Kidney (tissue), 14 donors: ENCODE data around the gene ITGB5. TPM values are rescaled to one million over a fixed set of nuclear protein-coding genes. Genes with fewer than 3 reads are reported as not detected.

ENCODE experiments used
- DNase-seq, 5 donors: peaks; one replicate each; pipeline ENCODE4 v3.0.0-alpha.2; 2013 to 2020
- FAIRE-seq: peaks from 2 replicates; lab custom pipeline; 2012; peaks lifted over from hg19 to GRCh38; lab: Jason Lieb, UNC
- H3K27ac ChIP-seq, 2 donors: one replicate each; pipeline ENCODE4 v1.7.0; 2013; ENCODE audit warnings: low read depth in 2 of 2, low read length in 2 of 2, inconsistent platforms in 1 of 2
- H3K27me3 ChIP-seq: one replicate; pipeline ENCODE4 v1.7.1; 2013; ENCODE audit warnings: low read length, inconsistent platforms; ENCODE audit not compliant: control insufficient read depth, insufficient read depth
- H3K36me3 ChIP-seq, 3 donors: one replicate each; pipeline versions ENCODE4 v1.7.0 to v1.7.1; 2013; ENCODE audit warnings: low read length in 3 of 3, control low read depth in 1 of 3, inconsistent platforms in 1 of 3; ENCODE audit not compliant: insufficient read depth in 3 of 3, control insufficient read depth in 2 of 3
- H3K4me1 ChIP-seq, 3 donors: one replicate each; pipeline versions ENCODE4 v1.7.0 to v1.7.1; 2013; ENCODE audit warnings: low read length in 3 of 3, inconsistent platforms in 1 of 3, low read depth in 1 of 3; ENCODE audit not compliant: control insufficient read depth in 2 of 3, insufficient read depth in 2 of 3
- H3K4me3 ChIP-seq, 3 donors: one replicate each; pipeline versions ENCODE4 v1.7.0 to v1.8.1; 2013; ENCODE audit warnings: low read length in 3 of 3, control low read depth in 1 of 3, inconsistent platforms in 1 of 3
- H3K9ac ChIP-seq, 3 donors: one replicate each; pipeline versions ENCODE4 v1.7.0 to v1.7.1; 2013; ENCODE audit warnings: low read length in 3 of 3, control low read depth in 1 of 3, inconsistent platforms in 1 of 3
- H3K9me3 ChIP-seq, 3 donors: one replicate each; pipeline versions ENCODE4 v1.7.0 to v1.7.1; 2013; ENCODE audit warnings: low read length in 3 of 3, control low read depth in 1 of 3, inconsistent platforms in 1 of 3; ENCODE audit not compliant: control insufficient read depth in 2 of 3, insufficient read depth in 1 of 3
- CTCF ChIP-seq: IDR thresholded peaks from 3 replicates; pipeline ENCODE4 v1.5.1; 2012; ENCODE audit warnings: mild to moderate bottlenecking, moderate library complexity, borderline replicate concordance; ENCODE audit not compliant: insufficient read depth; ENCODE audit errors: extremely low read depth
- intact Hi-C: fragments of 100-400 bp; cut with DNase I; formaldehyde crosslinking; loops from one replicate; pipeline ENCODE4 v1.11.1; 2022
- polyA plus RNA-seq: library from polyadenylated mRNA; stranded (reverse); fragments of 350-450 nt; fragmentation: Illumina TruSeq; extraction: RNeasy Lipid Tissue Mini Kit (QIAGEN cat#74804); gene quantifications from one replicate; pipeline ENCODE4 v1.2.3, GENCODE V29; 2014; ENCODE audit warnings: low read depth, low replicate concordance; ENCODE audit not compliant: insufficient read depth
- total RNA-seq: library from RNA; stranded (reverse); fragmentation: NEBNext Ultra II Directional; extraction: Animal tissue kit (Norgen Biotek cat#: 25700); gene quantifications from one replicate; pipeline ENCODE4 v1.2.1, GENCODE V29; 2021
- donor health status: control.
- donor health status: control.
- donor health status: control.
- donor health status: control.
- donor health status: control.
- donor health status: DM: yes; HTN: yes; CAD: no.
- donor health status: Normal renal cell carcinoma (clear cell type).

The ITGB5 gene
- total and polyA plus RNA-seq, 2 donors from 2014 or later, result 115 TPM

GRCh38 chr3:124763644-124764358, 123.4 kb downstream of the ITGB5 start:
- DNase-seq (no peak), FAIRE-seq (no peak)
- peaks cover 0 to 44% (median 34%) of the 10 kb centered on the region in 3 donors for H3K36me3 ChIP-seq
- no peak overlapping the region for H3K9ac ChIP-seq
- intact Hi-C loops, result loop anchor here (5.0 kb wide), 1 partner anchor 138 kb away; no protein-coding TSS in a partner anchor
- H3K27me3 ChIP-seq, result no peaks in the 10 kb centered on the region
- TF ChIP-seq CTCF, result no peak
- H3K27ac ChIP-seq, result no peak overlapping the region
- no peak overlapping the region for H3K4me3 ChIP-seq
- H3K4me1 ChIP-seq, result peaks cover 0 to 2% (median 0%) of the 10 kb centered on the region in 3 donors
- no peaks in the 10 kb centered on the region for H3K9me3 ChIP-seq

GRCh38 chr3:124763206-124763605, 124.0 kb downstream of the ITGB5 start:
- no peak overlapping the region for H3K27ac ChIP-seq

GRCh38 chr3:124762661-124763011, 124.5 kb downstream of the ITGB5 start:
- H3K4me1 ChIP-seq, result peaks cover 0 to 2% (median 0%) of the 10 kb centered on the region in 3 donors
- FAIRE-seq (no peak), DNase-seq (no peak)
- H3K4me3 ChIP-seq, result no peak overlapping the region
- no peak overlapping the region for H3K9ac ChIP-seq
- no peak overlapping the region for H3K27ac ChIP-seq
- peaks cover 0 to 35% (median 23%) of the 10 kb centered on the region in 3 donors for H3K36me3 ChIP-seq
- H3K27me3 ChIP-seq, result no peaks in the 10 kb centered on the region
- no peak for TF ChIP-seq CTCF
- no peaks in the 10 kb centered on the region for H3K9me3 ChIP-seq
- intact Hi-C loops, result loop anchor here (5.0 kb wide), 1 partner anchor 140 kb away; no protein-coding TSS in a partner anchor

More at GRCh38 chr3:124763206-124763605, 124.0 kb downstream of the ITGB5 start:
- TF ChIP-seq CTCF, result no peak
- Histone ChIP-seq H3K27me3 (no peaks in the 10 kb centered on the region), H3K36me3 (peaks cover 0 to 38% (median 28%) of the 10 kb centered on the region in 3 donors), H3K4me3 (no peak overlapping the region), H3K4me1 (peaks cover 0 to 2% (median 0%) of the 10 kb centered on the region in 3 donors), H3K9me3 (no peaks in the 10 kb centered on the region), H3K9ac (no peak overlapping the region)
- DNase-seq (no peak), FAIRE-seq (no peak)
- intact Hi-C loops, result loop anchor here (5.0 kb wide), 1 partner anchor 139 kb away; no protein-coding TSS in a partner anchor
